Omental fat pad (tissue), 4 donors: ENCODE data around the gene PRPS1. TPM values are rescaled to one million over a fixed set of nuclear protein-coding genes. Genes with fewer than 3 reads are reported as not detected.

ENCODE experiments used
- ATAC-seq: fragments of 150-250 bp; one replicate; pipeline ENCODE4 v1.9.1; 2016; ENCODE audit warnings: mild to moderate bottlenecking, moderate library complexity; ENCODE audit not compliant: low FRiP score
- DNase-seq: peaks from one replicate; pipeline ENCODE4 v3.0.0-alpha.2; 2019; ENCODE audit warnings: low spot score
- total RNA-seq, 4 donors: library from RNA; depleted of rRNA; stranded (reverse); fragments of >200 nt; gene quantifications; one replicate each; pipeline ENCODE4 v1.1.0, GENCODE V29; 2016
- TF ChIP-seq, protein P1 (sequence below), 3 donors: fragments of 450-650 bp; IDR thresholded peaks; one replicate each; pipeline ENCODE4 v1.5.1; 2016 to 2017; ENCODE audit warnings: antibody characterized with exemption in 3 of 3, mild to moderate bottlenecking in 3 of 3, moderate library complexity in 2 of 3

Gene PRPS1
- total RNA-seq, 4 donors from 2014 or later: 16.4 to 43.6 (median 24.8) TPM

DNA sequence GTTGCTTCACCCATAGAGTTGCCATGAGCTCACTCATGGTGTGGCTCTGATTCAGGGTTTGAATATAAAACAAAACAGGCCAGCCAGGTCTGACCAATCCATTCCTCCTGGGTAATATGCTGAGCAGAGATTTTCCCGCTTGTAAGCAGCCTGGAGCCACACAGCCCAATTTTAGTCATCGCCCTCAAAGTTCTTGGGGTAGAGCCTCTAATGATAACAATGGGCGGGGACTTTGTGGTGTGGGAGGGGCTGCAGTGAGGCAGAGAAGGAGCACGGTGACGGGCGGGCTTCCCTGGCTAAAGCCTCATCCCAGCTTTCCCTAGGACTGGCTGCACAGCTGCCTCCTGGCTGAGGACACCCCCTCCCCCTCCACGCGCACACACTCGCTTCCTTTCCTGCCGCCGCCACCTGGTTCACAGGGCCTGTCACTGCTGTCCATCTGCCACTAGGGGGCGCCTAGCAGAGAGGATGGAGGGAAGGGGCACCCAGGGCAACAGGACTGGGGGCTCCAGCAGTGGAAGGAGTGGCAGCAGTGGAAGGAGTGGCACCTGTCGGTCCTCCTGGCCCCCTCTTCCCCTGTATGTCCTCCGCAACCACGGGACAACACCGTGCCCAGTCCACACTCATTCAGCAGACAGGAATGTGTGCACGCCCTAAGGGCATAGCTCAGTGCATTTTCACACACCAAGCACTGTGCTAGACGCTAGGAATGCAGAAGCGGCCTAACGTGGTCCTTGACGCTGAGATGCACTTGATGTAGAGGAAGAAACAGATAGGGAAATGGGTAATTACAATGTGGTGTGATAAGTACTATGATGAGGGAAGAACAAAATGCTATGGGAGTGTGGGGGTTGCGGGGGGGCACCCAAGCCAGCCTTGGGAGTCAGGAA is 26.8 kb downstream of the PRPS1 start:
- ATAC-seq (peak; percentile 70), DNase-seq (peak; percentile 37)
- TF ChIP-seq, protein P1, sequence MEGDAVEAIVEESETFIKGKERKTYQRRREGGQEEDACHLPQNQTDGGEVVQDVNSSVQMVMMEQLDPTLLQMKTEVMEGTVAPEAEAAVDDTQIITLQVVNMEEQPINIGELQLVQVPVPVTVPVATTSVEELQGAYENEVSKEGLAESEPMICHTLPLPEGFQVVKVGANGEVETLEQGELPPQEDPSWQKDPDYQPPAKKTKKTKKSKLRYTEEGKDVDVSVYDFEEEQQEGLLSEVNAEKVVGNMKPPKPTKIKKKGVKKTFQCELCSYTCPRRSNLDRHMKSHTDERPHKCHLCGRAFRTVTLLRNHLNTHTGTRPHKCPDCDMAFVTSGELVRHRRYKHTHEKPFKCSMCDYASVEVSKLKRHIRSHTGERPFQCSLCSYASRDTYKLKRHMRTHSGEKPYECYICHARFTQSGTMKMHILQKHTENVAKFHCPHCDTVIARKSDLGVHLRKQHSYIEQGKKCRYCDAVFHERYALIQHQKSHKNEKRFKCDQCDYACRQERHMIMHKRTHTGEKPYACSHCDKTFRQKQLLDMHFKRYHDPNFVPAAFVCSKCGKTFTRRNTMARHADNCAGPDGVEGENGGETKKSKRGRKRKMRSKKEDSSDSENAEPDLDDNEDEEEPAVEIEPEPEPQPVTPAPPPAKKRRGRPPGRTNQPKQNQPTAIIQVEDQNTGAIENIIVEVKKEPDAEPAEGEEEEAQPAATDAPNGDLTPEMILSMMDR (IDR thresholded peaks at IDR 0.05): peak in 1 of 3 donors; percentile 10

GRCh38 chrX:107656978-107657377 is 28.7 kb downstream of the PRPS1 start:
- TF ChIP-seq, protein P1 (IDR thresholded peaks at IDR 0.05): no peak
- ATAC-seq: no peak
- DNase-seq: no peak

DNA sequence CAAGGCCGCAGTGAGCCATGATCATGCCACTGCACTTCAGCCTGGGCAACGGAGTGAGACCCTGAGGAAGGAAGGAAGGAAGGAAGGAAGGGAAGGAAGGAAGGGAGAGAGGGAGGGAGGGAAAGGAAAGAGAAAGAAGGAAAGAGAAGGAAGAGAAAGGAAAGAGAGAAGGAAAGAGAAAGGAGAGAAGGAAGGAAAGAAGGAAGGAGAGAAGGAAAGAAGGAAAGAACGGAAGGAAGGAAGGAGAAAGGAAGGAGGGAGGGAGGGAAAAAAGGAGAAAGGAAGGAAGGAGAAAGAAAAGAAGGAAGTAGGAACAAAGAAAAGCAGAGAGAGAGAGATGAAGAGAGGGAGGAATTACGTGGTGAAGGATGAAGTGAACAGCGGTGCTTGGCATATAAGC is 30.4 kb downstream of the PRPS1 start:
- no peak for DNase-seq
- ATAC-seq: no peak

GRCh38 chrX:107659286-107659685 is 31.0 kb downstream of the PRPS1 start:
- TF ChIP-seq, protein P1 (IDR thresholded peaks at IDR 0.05): no peak
- DNase-seq (no peak), ATAC-seq (no peak)

More for the DNA sequence above, 30.4 kb downstream of the PRPS1 start:
- TF ChIP-seq, protein P1 (IDR thresholded peaks at IDR 0.05): no peak

- DNase-seq (no peak), ATAC-seq (no peak)
- TF ChIP-seq, protein P1 (IDR thresholded peaks at IDR 0.05): no peak
Observed at GRCh38 chrX:107659768-107660167, 31.5 kb downstream of the PRPS1 start.

DNA sequence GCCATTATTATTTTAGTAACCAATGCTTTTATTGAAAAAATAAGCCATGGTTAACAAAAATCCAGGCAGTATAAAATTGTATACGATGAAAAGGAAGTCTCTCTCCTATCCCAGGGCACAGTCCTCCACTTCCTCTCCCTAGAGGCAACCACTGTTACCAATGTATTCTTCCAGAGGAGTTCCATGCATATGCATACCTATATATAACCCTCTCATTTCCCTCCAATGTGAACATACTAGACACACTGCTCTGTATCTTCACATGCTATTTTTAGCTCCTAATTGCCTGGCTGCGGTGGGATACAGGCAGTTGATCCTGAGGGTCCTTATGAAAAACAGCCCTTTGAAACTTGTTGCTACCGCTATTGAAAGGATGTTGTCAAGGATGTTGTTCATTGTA is 33.8 kb downstream of the PRPS1 start:
- no peak for DNase-seq
- TF ChIP-seq, protein P1 (IDR thresholded peaks at IDR 0.05): no peak
- ATAC-seq: no peak

GRCh38 chrX:107662824-107663223 is 34.5 kb downstream of the PRPS1 start:
- TF ChIP-seq, protein P1 (IDR thresholded peaks at IDR 0.05): no peak
- ATAC-seq (no peak), DNase-seq (no peak)
